Activated CD8-positive, alpha-beta memory T cell treated with anti-CD3 and anti-CD28 coated beads, Interleukin-2, amount 10 ng/mL, durations not matched to agents 7 days and 5 days (primary cell): Measurements from ENCODE around the gene ADAP1. TPM values are rescaled to one million over a fixed set of nuclear protein-coding genes. Genes with fewer than 3 reads are reported as not detected.
A peak's percentile ranks its signal among the peaks of the same experiment; 100 is the strongest.

Source experiments
- ATAC-seq: fragments of 150-1000 bp; cut with Tn5 transposase; one replicate; pipeline ENCODE4 v1.10.0; 2021; ENCODE audit warnings: moderate library complexity
- CTCF ChIA-PET: fragments of 350-600 bp; sonication (Branson Sonifier 250); formaldehyde crosslinking; loops from one replicate; lab custom pipeline; 2021; ENCODE audit warnings: antibody characterized with exemption; lab: Charles Lee
- DNase-seq: peaks from one replicate; pipeline ENCODE4 v3.0.0-alpha.2; 2020
- H3K27ac Mint-ChIP-seq: one replicate; pipeline ENCODE4 v1.8.0; 2021; ENCODE audit warnings: mild to moderate bottlenecking, mixed read lengths
- H3K27me3 Mint-ChIP-seq: one replicate; pipeline ENCODE4 v1.8.0; 2021; ENCODE audit warnings: mixed read lengths
- H3K36me3 Mint-ChIP-seq: one replicate; pipeline ENCODE4 v1.8.0; 2021; ENCODE audit warnings: mild to moderate bottlenecking, mixed read lengths
- H3K4me1 Mint-ChIP-seq: one replicate; pipeline ENCODE4 v1.8.0; 2021; ENCODE audit warnings: mixed read lengths
- H3K4me3 Mint-ChIP-seq: one replicate; pipeline ENCODE4 v1.8.0; 2021; ENCODE audit warnings: mild to moderate bottlenecking, moderate library complexity, mixed read lengths
- H3K9me3 Mint-ChIP-seq: one replicate; pipeline ENCODE4 v1.8.0; 2022; ENCODE audit warnings: low read depth, mixed read lengths
- total RNA-seq, 2 experiments: library from RNA; stranded (reverse); gene quantifications; one replicate each; pipeline ENCODE4 v1.2.3, GENCODE V29; 2021

The ADAP1 gene
- total RNA-seq, 2 experiments from 2014 or later: 12.4 to 30.8 TPM

DNA sequence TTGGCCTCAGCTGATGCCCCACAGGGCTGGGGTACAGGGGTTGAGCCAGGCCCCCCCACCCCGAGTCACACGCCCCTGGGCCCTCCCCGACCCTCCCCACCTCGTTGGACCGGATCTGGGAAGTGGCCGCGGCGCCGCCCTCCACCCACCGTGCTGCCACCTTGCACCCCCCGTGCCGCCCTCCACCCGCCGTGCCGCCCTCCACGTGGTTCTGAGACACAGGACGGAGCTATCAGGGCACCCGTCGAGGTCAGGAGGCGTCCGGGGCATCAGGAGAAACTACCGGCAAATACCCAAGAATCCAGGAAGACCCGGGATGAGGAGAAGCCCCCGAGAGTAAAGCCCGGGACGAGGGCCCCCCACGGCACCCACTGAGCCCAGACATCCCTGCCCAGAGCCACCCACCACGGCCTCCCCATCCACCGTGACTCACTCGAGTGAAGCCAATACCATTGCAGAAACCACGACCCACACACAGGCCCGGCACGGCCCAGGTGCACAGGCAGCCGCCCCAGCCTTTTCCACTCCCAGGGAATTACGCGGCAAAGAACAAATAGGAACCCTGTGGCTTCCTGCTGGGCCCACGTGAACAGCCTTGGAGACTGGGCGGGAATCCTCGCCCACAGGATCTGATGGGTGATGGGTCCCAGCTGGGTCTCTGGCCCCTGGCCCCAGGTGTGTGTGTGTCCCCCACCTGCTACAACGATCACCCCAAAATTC lies 34.0 kb downstream of the ADAP1 start:
- Mint-ChIP-seq H3K9me3 (no peaks in the 10 kb centered on the region), H3K4me1 (peaks cover 38% of the 10 kb centered on the region), H3K36me3 (peaks cover 1% of the 10 kb centered on the region), H3K27me3 (peaks cover 7% of the 10 kb centered on the region), H3K27ac (no peak overlapping the region), H3K4me3 (no peak overlapping the region)
- DNase-seq (peak; percentile 40), ATAC-seq (no peak)
- CTCF ChIA-PET: interaction anchor here (2.0 kb wide), 1 partner anchor 73 kb away, joined by 4 read pairs; no protein-coding TSS in a partner anchor

DNA sequence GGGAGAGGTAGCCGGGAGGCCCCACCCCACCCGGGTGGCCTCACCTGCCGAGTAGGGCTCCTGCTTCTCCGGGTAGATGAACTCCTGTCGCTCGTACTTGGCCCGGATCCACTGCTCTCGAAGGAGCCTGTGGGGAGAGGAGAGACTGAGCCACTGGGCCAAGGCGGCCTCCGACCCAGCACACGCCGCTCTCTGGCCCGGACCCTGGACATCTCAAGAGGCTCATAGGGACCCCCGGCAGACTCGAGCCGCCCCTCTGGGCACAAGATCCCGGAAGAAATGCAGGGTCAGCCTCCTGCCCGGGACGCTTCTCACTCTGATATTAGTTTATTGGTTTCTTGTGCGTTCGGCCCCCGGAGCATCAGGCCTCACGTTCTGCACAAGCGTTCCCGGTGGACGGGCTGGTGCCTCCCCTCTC lies 34.5 kb downstream of the ADAP1 start:
- peaks cover 35% of the 10 kb centered on the region for H3K4me1 Mint-ChIP-seq
- H3K4me3 Mint-ChIP-seq: no peak overlapping the region
- H3K27ac Mint-ChIP-seq: no peak overlapping the region
- H3K27me3 Mint-ChIP-seq: peaks cover 7% of the 10 kb centered on the region
- peaks cover 1% of the 10 kb centered on the region for H3K36me3 Mint-ChIP-seq
- DNase-seq (peak; percentile 36), ATAC-seq (no peak)
- CTCF ChIA-PET: no interaction called here
- H3K9me3 Mint-ChIP-seq: no peaks in the 10 kb centered on the region

DNA sequence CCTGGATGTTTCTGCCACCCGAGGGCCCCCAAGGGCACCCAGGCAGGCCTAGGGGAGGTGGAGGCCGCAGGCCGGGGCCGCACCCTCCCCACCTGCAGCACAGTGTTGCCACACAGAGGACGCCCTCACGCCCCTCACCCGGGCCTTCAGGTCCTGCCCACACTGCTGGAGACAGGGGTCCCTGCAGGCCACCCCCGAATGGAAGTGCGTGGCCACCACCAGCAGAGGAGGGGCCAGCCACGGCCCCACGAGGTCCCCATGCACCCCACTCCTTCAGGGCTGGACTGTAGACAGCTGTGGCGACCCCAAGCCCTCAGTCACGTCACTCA lies 35.4 kb downstream of the ADAP1 start:
- Mint-ChIP-seq H3K4me1 (peaks cover 28% of the 10 kb centered on the region), H3K27ac (no peak overlapping the region), H3K27me3 (peaks cover 7% of the 10 kb centered on the region), H3K36me3 (peaks cover 1% of the 10 kb centered on the region), H3K4me3 (no peak overlapping the region), H3K9me3 (no peaks in the 10 kb centered on the region)
- DNase-seq (peak; percentile 23), ATAC-seq (no peak)
- CTCF ChIA-PET: no interaction called here

DNA sequence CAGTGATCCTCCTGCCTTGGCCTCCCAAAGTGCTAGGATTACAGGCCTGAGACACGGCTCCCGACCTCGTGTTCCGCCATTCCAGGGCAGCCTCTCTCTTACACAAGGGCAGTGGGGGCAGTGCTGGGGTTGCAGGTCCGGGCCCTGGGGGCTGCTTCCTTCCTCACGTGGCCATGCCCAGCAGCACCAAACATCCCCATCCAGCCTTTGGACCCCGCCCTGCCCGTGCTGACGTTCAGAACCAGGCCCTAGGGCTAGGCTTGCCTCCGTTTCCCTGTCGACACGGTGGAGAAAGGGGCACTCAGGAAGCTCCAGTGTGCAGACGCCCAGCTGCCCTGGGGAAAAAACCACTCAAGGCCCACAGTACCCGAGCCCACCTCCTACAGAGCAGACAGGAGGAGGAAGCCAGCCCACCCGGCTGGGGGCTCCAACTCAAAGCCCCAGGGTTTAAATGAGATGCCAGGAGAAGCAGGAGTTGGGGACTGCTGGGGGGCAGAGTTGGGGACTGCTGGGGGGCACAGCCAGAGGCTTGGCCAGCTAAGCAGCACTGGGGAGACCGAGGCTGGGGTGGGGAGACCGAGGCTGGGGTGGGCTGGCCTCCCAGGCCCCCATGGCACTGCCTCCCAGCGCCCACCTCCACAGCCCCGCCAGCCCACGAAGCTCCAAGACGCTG lies 35.9 kb downstream of the ADAP1 start:
- DNase-seq (peak; percentile 32), ATAC-seq (no peak)
- CTCF ChIA-PET: no interaction called here
- no peak overlapping the region for H3K27ac Mint-ChIP-seq
- peaks cover 1% of the 10 kb centered on the region for H3K36me3 Mint-ChIP-seq
- peaks cover 26% of the 10 kb centered on the region for H3K4me1 Mint-ChIP-seq
- peaks cover 7% of the 10 kb centered on the region for H3K27me3 Mint-ChIP-seq
- H3K9me3 Mint-ChIP-seq: no peaks in the 10 kb centered on the region
- no peak overlapping the region for H3K4me3 Mint-ChIP-seq

DNA sequence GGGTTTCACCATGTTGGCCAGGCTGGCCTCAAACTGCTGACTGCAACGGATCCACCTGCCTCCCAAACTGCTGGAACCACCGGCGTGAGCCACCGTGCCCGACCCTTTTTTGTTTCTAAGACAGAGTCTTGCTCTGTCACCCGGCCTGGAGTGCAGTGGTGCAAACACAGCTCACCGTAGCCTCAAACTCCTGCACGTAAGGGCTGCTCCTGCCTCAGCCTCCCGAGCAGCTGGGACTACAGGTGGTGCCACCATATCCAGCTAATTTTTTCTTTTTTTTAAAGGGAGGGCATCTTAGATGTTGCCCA lies 36.4 kb downstream of the ADAP1 start:
- CTCF ChIA-PET: no interaction called here
- no peak overlapping the region for H3K4me3 Mint-ChIP-seq
- H3K27me3 Mint-ChIP-seq: peaks cover 7% of the 10 kb centered on the region
- H3K9me3 Mint-ChIP-seq: no peaks in the 10 kb centered on the region
- DNase-seq (no peak), ATAC-seq (no peak)
- H3K36me3 Mint-ChIP-seq: peaks cover 1% of the 10 kb centered on the region
- no peak overlapping the region for H3K27ac Mint-ChIP-seq
- H3K4me1 Mint-ChIP-seq: peaks cover 21% of the 10 kb centered on the region

DNA sequence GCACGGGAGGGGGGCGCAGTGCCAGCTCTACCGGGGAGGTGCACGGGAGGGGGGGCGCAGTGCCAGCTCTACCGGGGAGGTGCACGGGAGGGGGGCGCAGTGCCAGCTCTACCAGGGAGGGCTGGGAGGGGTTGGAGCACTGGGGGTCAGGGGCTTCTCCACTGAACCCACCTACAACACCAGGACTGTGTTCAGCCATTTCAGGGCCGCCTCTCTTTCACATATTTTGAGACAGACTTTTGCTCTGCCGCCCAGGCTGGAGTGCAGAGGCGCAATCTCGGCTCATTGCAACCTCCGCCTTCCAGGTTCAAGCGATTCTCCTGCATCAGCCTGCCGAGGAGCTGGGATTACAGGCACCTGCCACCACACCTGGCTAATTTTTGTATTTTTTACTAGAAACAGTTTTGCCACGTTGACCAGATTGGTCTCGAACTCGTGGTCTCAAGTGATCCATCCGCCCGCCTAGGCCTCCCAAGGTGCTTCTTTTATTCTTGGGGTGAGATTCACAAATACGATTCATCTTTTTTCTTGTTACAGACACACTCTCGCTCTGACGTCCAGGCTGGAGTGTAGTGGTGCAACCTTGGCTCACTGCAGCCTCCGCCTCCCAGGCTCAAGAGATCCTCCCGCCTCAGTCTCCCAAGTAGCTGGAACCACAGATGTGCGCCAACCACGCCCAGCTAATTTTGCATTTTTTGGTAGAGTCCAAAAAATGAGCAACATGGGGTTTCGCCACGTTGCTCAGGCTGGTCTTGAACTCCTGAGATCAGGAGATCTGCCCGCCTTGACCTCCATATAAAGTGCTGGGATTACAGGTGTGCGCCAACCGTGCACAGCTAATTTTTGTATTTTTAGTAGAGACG lies 37.0 kb downstream of the ADAP1 start:
- H3K36me3 Mint-ChIP-seq: peaks cover 1% of the 10 kb centered on the region
- CTCF ChIA-PET: no interaction called here

DNA sequence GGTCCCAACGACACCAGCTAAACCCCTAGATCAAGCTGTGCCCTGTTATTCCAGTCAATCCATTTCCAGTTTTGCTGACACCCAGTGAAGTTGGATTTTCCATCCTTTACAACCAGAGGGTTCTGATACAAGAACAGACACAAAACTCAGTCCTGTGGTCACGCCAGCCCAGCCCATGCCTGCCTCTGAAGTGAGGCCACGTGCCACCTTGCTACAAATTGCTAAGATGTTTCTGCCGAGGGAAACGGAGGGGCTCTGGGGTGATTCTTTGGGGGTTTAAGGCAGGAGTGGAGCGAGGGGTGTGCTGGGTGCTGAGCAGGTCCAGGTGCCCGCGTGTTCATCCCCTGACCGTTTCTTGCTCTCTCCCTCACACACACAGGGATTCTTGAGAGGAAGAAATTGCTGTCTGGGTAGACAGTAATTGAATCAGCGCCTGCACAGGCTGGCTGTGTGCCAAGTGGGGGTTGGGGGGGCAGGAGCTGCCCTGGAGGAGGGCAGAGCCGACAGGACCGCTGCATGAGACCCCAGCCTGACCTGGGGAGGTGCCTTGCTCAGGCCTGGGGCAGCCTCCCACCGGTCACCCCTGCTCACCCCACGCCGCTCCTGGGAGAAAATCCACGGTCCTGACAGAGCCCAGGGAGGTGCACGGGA lies 38.1 kb downstream of the ADAP1 start:
- H3K4me1 Mint-ChIP-seq: peaks cover 9% of the 10 kb centered on the region
- ATAC-seq (no peak), DNase-seq (no peak)
- no peak overlapping the region for H3K27ac Mint-ChIP-seq
- no peaks in the 10 kb centered on the region for H3K9me3 Mint-ChIP-seq
- H3K36me3 Mint-ChIP-seq: peaks cover 1% of the 10 kb centered on the region
- H3K4me3 Mint-ChIP-seq: no peak overlapping the region
- H3K27me3 Mint-ChIP-seq: peaks cover 7% of the 10 kb centered on the region
- CTCF ChIA-PET: no interaction called here

More for the DNA sequence above, 37.0 kb downstream of the ADAP1 start:
- H3K27me3 Mint-ChIP-seq: peaks cover 7% of the 10 kb centered on the region
- ATAC-seq (no peak), DNase-seq (no peak)
- no peaks in the 10 kb centered on the region for H3K9me3 Mint-ChIP-seq
- H3K27ac Mint-ChIP-seq: no peak overlapping the region
- no peak overlapping the region for H3K4me3 Mint-ChIP-seq
- peaks cover 16% of the 10 kb centered on the region for H3K4me1 Mint-ChIP-seq

DNA sequence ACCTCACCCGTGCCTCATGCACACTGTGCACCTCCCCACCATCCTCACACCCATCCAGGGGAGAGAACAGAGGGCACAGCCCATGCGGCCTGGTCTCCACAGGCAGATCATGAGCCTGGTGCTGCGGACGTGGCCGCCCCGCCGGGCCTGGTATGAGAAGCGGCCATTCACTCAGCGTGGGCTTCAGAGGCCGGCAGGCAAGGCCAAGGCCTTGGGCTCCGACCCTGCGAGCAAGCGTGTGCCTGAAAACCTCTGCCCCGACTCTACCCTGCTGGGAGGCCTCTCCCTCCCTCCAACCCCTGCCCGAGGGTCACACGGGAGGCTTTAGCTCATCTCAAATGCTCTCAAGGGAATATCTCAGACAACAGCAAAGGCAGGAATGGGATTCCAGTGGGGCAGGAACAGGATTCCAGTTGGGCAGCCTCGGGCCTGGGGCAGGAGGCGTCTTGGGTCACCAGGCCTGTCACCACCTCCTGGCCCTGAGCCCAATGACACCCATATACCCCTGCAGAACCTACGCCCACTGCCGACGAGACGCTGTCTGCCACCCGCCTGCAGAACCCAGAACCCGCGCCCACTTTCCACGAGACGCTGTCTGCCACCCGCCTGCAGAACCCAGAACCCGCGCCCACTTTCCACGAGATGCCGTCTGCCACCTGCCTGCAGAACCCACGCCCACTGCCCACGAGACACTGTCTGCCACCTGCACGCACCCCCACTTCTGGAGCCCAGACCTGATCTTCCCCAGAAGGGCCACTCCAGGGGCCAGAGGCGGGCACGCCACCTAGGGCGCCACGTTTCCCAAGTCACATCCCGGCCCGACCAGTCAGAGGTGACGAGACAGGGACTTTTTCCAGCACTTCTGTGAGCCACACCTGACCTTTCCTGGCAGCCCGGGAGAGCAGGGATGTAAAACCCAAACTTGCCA lies 38.9 kb downstream of the ADAP1 start:
- no peak for DNase-seq
- Mint-ChIP-seq H3K27me3 (peaks cover 2% of the 10 kb centered on the region), H3K27ac (no peak overlapping the region), H3K4me1 (peaks cover 2% of the 10 kb centered on the region), H3K9me3 (no peaks in the 10 kb centered on the region), H3K4me3 (no peak overlapping the region), H3K36me3 (peaks cover 1% of the 10 kb centered on the region)
- CTCF ChIA-PET: no interaction called here
- no peak for ATAC-seq

DNA sequence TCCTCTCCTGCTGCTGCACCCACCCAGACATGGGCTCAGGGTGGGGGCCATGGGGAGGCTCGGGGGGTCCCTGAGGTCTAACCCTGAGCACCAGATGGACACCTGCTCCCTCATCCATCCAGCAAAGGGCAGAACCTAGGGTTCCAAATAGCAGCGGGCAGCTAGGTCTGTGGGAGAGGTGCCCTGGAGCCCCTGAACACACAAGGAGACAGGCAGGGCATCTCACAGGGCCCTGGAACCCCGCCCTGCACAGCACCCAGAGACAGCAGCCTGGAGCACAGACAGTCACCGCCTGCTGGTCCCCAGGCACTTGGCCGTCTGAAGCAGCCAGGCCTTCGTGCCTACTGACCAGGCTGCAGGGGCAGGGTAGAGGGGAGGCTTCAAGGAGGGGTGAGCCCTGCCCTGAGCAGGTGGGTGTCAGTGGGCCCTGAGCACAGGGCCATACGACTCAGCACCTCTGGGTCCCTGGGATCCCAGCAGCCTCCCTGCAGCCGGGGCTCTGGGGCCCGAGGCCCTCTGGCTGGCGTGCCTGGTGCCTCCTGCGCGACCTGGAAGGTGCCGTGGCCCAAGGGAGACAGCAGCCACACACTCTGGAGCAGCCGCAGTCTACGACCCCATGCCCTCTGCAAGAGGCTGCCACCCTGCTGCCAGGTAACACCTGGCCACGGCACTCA lies 39.8 kb downstream of the ADAP1 start:
- no peak for DNase-seq
- peaks cover 8% of the 10 kb centered on the region for H3K27me3 Mint-ChIP-seq
- CTCF ChIA-PET: no interaction called here
- no peak overlapping the region for H3K27ac Mint-ChIP-seq
- peaks cover 1% of the 10 kb centered on the region for H3K36me3 Mint-ChIP-seq
- H3K4me1 Mint-ChIP-seq: peaks cover 2% of the 10 kb centered on the region
- ATAC-seq: no peak
- H3K4me3 Mint-ChIP-seq: no peak overlapping the region
- H3K9me3 Mint-ChIP-seq: no peaks in the 10 kb centered on the region

DNA sequence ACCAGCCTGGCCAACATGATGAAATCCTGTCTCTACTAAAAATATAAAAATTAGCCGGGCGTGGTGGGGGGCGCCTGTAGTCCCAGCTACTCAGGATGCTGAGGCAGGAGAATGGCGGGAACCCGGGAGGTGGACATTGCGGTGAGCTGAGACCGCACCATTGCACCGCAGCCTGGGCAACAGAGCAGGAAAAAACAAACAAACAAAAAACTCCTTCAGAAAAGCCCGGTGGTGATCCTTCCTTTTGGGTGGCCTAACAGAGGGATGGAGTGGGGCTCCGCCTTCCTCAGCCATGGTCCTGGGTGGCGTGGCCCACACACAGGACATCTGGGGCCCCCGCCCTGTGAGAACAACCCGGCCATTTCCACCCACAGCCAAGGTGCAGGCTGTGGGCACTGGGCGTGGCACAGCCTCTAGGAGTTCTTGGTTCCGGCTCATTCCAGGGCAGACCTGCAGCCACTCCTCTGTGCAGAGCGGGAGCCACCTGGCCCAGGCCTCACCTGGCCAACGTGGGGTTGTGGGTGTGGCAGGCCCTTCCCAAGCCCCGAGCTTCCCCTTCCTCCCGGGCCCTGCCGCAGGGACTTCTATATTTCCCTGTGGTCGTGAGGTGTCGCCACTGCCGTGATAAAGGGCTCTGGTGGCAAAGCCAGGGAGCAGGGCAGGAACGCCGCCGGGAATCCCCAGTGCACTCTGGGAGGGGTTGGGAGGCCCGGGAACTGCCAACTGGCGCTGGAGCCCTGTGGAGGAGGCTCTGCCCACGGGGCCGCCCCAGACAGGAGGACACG lies 40.6 kb downstream of the ADAP1 start:
- no peak for DNase-seq
- no peak for ATAC-seq
- Mint-ChIP-seq H3K9me3 (no peaks in the 10 kb centered on the region), H3K36me3 (no peaks in the 10 kb centered on the region), H3K27me3 (peaks cover 6% of the 10 kb centered on the region), H3K4me3 (no peak overlapping the region), H3K4me1 (no peaks in the 10 kb centered on the region), H3K27ac (no peak overlapping the region)
- CTCF ChIA-PET: interaction anchor here (0.7 to 1.1 kb wide), 2 partner anchors 9 to 71 kb away, joined by 3 to 4 read pairs; no protein-coding TSS in a partner anchor

DNA sequence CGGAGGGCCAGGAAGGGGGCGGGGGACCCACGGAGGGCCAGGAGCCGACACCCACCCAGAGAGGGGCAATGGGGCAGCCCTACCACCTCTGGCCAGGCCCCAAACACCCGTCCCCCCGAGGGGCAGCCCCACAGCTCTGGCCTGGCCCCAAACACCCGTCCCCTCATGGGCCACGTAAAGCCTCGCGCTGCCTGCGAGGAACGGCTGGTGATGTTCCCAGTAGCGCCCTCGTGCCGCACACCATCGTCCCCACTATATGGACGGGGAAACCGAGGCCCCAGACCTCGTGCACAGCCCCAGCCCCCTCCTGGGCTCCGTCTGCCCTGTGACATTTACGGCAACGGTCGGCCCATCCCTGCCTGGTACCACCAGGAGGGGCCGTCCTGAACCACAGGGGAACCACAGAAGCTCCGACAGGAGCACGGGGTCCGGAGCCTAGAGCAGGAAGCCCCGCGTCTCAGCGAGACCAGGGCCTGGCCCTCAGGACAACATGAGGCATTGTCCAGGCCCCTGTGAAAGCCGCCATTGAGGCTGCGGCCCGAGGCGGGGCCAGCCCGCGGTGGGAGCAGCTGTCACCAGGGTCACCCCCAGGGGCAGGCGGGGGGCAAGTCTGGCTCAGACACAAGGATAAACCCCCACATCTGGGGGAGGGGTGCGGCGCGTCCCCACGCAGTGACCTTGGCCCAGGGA lies 42.5 kb downstream of the ADAP1 start:
- Mint-ChIP-seq H3K36me3 (no peaks in the 10 kb centered on the region), H3K27me3 (peaks cover 6% of the 10 kb centered on the region), H3K9me3 (no peaks in the 10 kb centered on the region), H3K27ac (no peak overlapping the region), H3K4me3 (no peak overlapping the region), H3K4me1 (no peaks in the 10 kb centered on the region)
- DNase-seq: no peak
- no peak for ATAC-seq
- CTCF ChIA-PET: interaction anchor here (1.2 to 1.4 kb wide), 2 partner anchors 42 to 82 kb away, joined by 3 to 4 read pairs; no protein-coding TSS in a partner anchor
